Activated naive CD8-positive, alpha-beta T cell treated with anti-CD3 and anti-CD28 coated beads, Interleukin-2, amount 50 U/mL, for 24 hours (primary cell): ENCODE results near the gene PRUNE2.
"Not testable (repeated sequence)": the region's sequence is repeated elsewhere in the genome, so short reads cannot be mapped to it uniquely, and the experiment has no call there.

Experiments
- ATAC-seq: fragments of 150-1000 bp; cut with Tn5 transposase; one replicate; pipeline ENCODE4 v1.10.0; 2021
- DNase-seq: peaks from one replicate; pipeline ENCODE4 v3.0.0; 2021
- H3K27ac Mint-ChIP-seq: one replicate; pipeline ENCODE4 v1.8.0; 2021; ENCODE audit warnings: mild to moderate bottlenecking, mixed read lengths
- H3K27me3 Mint-ChIP-seq: one replicate; pipeline ENCODE4 v1.8.0; 2021; ENCODE audit warnings: mixed read lengths
- H3K36me3 Mint-ChIP-seq: one replicate; pipeline ENCODE4 v1.8.0; 2021; ENCODE audit warnings: low read depth, mixed read lengths
- H3K4me1 Mint-ChIP-seq: one replicate; pipeline ENCODE4 v1.8.0; 2021; ENCODE audit warnings: mixed read lengths
- H3K4me3 Mint-ChIP-seq: one replicate; pipeline ENCODE4 v1.8.0; 2021; ENCODE audit warnings: mild to moderate bottlenecking, moderate library complexity, mixed read lengths
- H3K9me3 Mint-ChIP-seq: one replicate; pipeline ENCODE4 v1.8.0; 2021; ENCODE audit warnings: mixed read lengths

PRUNE2 gene

DNA sequence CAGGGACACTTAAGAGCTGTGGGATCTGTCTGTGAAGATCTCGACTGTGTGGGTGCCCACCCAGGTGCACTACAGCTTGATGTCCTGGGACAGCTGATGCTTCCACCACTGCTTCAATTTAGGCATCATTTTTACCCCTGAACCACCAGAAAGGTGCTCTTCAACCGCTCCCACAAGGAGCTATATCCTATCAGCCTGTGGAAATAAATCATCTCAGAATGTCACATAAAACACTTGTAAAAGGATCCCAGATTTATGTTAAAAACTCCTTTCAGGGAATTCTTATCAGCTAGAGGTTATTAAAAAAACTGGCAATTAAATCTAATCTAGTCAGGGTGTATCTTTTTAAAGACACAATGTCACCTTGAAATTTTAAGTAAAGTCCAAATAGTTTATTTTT is 224.4 kb downstream of the PRUNE2 start:
- ATAC-seq = no peak
- Mint-ChIP-seq H3K36me3 (no peaks in the 10 kb centered on the region), H3K27ac (no peak overlapping the region), H3K4me3 (no peak overlapping the region), H3K9me3 (no peaks in the 10 kb centered on the region), H3K27me3 (peaks cover 2% of the 10 kb centered on the region), H3K4me1 (peaks cover 11% of the 10 kb centered on the region)
- DNase-seq = no peak

DNA sequence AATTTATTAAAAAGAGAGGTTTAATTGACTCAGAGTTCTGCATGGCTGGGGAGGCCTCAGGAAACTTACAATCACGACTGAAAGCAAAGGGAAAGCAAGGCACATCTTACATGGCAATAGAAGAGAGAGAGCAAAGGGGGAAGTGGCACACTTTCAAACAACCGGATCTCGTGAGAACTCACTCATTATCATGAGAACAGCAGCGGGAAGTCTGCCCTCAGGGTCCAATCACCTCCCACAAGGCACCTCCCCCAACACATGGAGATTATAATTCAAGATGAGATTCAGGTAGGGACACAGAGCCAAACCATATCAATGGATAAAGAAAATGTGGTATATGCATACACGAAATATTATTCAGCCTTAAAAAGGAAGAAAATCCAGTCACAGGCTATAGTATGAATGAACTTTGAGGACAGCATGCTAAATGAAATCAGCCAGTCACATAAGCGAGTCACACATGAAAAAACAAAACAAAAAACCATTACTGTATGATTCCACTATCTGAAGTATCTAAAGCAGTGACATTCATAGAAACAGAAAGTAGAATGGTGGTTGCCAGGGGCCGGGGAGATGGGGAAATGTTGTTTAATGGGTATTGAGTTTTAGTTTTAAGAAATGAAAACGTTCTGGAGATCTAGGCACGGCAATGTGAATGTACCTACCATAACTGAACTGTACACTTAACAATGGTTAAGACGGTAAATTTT is 225.0 kb downstream of the PRUNE2 start:
- ATAC-seq (peak; percentile 80), DNase-seq (no peak)
- no peaks in the 10 kb centered on the region for H3K36me3 Mint-ChIP-seq
- peaks cover 11% of the 10 kb centered on the region for H3K4me1 Mint-ChIP-seq
- peaks cover 2% of the 10 kb centered on the region for H3K27me3 Mint-ChIP-seq
- H3K4me3 Mint-ChIP-seq = peak overlapping the region; percentile 31
- no peaks in the 10 kb centered on the region for H3K9me3 Mint-ChIP-seq
- H3K27ac Mint-ChIP-seq = peak overlapping the region; percentile 67

DNA sequence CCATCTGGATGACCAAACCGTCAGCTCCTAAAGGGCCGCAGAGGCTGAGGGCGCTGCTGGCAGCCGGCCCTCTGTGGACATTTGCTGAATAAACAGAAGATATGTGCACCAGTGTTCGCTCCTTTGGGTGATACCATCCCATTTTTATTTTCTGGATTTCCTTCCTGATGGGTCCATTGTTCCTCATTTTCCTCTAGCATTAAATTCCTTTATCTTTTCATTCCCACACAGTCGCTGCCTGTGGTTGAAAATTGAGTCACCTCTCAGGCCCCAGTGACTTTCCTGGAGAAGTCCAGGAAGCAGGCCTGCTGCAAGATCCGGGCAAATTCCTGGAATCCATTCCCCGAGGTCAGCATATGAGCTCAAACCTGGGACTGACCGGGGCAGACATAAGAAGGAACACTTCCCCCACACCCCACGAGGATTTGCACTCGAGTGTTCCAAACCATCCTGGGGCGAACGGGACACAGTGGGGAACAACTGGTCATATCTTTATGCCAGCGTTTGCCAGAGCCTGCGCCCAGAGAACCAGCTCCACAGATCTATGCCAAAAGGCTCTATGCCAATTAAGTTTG is 228.3 kb downstream of the PRUNE2 start:
- H3K9me3 Mint-ChIP-seq = no peaks in the 10 kb centered on the region
- H3K27me3 Mint-ChIP-seq = peaks cover 2% of the 10 kb centered on the region
- ATAC-seq (no peak), DNase-seq (no peak)
- H3K27ac Mint-ChIP-seq = no peak overlapping the region
- no peak overlapping the region for H3K4me3 Mint-ChIP-seq
- H3K4me1 Mint-ChIP-seq = peaks cover 11% of the 10 kb centered on the region
- no peaks in the 10 kb centered on the region for H3K36me3 Mint-ChIP-seq

DNA sequence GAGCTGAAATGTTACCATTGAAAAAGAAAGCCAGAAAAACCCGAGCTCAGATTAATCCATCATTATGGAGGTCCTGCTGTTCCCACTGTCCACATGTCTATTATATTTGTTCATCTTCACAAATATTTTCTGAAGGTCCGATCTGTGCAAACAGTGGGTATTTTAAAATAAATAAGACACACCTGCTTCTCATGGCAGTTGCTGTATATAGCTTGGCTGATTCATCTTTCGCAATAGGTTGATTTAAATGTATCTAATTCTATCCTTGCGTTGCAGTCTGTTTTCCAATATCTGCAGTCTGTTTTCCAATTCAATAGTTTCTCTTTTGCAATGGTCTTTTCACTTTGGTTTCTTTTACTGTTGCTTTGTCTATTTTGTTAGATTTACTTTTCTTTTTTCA is 229.1 kb downstream of the PRUNE2 start:
- Mint-ChIP-seq H3K4me3 (no peak overlapping the region), H3K27me3 (peaks cover 2% of the 10 kb centered on the region), H3K9me3 (no peaks in the 10 kb centered on the region), H3K27ac (no peak overlapping the region), H3K36me3 (no peaks in the 10 kb centered on the region), H3K4me1 (peaks cover 11% of the 10 kb centered on the region)
- DNase-seq = no peak
- no peak for ATAC-seq

DNA sequence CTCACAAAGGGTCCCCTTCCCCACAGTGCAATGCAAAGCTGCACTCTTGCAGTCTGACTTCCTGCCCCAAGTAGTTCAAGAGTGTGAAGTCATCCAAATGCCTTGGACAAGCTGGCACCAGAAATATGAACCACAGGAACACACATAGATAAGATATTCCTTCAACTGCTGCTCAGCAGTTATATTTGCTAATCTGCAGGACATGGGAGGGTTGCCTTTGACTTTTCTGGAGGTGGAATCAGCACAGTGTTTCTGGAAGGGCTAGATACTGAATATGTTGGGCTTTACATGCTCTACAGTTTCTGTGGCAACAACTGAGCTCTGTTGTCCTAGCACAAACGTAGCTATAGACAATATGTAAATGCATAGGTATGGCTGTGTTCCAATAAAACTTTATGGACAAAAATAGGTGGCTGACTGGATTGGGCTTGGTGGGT is 238.4 kb downstream of the PRUNE2 start:
- peaks cover 5% of the 10 kb centered on the region for H3K4me1 Mint-ChIP-seq
- H3K27ac Mint-ChIP-seq = no peak overlapping the region
- H3K36me3 Mint-ChIP-seq = no peaks in the 10 kb centered on the region
- no peak overlapping the region for H3K4me3 Mint-ChIP-seq
- ATAC-seq = no peak
- H3K27me3 Mint-ChIP-seq = peaks cover 5% of the 10 kb centered on the region
- no peaks in the 10 kb centered on the region for H3K9me3 Mint-ChIP-seq
- DNase-seq = no peak

DNA sequence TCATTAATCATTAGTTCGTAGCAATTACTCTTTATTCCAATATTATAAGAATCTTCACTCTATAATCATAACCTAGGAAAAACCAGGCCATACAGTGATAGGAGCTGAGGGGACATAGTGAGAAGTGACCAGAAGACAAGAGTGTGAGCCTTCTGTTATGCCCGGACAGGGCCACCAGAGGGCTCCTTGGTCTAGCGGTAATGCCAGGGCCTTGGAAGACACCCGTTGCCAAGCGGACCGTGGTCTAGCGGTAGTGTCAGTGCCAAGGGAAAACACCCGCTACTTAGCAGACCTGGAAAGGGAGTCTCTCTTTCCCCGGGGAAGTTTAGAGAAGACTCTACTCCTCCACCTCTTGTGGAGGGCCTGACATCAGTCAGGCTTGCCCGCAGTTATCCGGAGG is 239.9 kb downstream of the PRUNE2 start:
- H3K4me3 Mint-ChIP-seq, H3K27ac Mint-ChIP-seq, DNase-seq, H3K27me3 Mint-ChIP-seq, H3K4me1 Mint-ChIP-seq, H3K9me3 Mint-ChIP-seq, H3K36me3 Mint-ChIP-seq, ATAC-seq: not testable (repeated sequence)

DNA sequence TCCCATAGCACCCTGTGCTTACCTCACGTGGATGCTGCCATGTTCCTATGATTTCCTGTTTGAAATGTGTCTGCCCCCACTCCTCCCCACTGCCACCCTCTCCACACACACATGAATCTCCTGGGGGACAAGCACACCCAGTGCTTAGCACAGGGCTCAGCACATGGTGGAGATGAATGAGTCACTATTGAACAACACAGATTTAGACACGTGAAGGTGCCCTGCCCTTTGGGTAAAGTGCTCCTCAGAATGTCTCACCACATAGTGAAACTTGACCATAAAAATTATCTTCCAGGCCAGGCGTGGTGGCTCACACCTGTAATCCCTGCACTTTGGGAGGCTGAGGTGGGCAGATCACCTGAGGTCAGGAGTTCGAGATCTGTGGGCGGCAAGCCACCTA is 240.5 kb downstream of the PRUNE2 start:
- no peaks in the 10 kb centered on the region for H3K36me3 Mint-ChIP-seq
- ATAC-seq (no peak), DNase-seq (no peak)
- H3K27me3 Mint-ChIP-seq = peaks cover 5% of the 10 kb centered on the region
- no peak overlapping the region for H3K27ac Mint-ChIP-seq
- no peak overlapping the region for H3K4me3 Mint-ChIP-seq
- no peaks in the 10 kb centered on the region for H3K9me3 Mint-ChIP-seq
- peaks cover 5% of the 10 kb centered on the region for H3K4me1 Mint-ChIP-seq

DNA sequence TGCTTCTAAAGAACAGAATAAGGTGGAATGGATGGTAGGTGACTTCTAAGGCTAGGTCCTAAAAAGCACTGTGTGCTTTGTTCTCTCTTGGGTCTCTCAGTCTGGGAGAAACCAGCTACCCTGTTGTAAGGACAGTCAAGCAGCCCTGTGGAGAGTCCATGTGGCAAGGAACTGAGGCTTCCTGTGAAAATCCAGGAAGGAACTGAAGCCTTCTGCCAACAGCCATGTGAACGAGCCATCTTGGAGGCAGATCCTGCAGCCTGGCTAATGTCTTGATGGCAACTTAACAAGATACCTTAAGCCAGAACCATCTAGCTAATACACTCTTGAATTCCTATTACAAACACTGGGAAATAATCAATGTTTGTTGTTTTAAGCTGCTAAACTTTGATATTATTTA is 241.8 kb downstream of the PRUNE2 start:
- no peaks in the 10 kb centered on the region for H3K36me3 Mint-ChIP-seq
- peaks cover 5% of the 10 kb centered on the region for H3K4me1 Mint-ChIP-seq
- DNase-seq = no peak
- peaks cover 5% of the 10 kb centered on the region for H3K27me3 Mint-ChIP-seq
- no peaks in the 10 kb centered on the region for H3K9me3 Mint-ChIP-seq
- H3K4me3 Mint-ChIP-seq = no peak overlapping the region
- ATAC-seq = no peak
- H3K27ac Mint-ChIP-seq = no peak overlapping the region

DNA sequence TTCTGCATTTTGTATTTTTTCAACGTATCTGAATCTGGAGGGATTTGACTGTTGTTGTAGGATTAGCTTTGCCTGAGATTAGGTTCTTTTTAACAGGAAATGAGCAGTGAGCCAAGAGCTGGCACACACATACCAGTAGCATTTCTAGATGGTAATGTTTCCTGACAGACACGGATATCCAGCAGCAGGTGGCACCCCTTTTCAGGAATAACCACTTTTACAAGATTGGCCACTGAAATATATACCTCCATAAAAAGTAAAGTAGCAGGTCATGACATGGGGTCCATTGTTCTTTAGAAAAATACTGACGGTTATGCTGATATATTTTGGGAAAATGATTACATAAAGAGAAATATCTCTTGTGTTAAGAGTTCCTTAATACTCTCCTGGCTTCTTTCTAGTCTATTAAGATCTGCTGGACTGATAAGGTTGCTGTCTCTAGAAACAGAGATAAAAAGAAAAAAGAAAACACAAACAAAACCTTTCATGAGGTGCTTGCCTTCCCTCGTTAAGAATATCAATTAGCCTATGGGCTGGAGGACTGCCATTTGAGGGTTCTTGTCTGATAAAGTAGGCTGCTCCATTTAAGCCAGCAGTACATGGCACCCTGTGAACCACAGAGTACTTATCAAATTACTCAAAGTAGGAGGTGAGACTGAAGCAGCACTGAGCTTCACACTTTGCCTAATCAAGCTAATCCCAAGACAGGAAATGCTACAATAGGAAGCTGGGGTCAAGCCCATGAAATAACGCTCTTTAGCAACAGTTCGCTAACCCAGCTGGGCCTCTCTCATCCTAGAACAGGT is 243.2 kb downstream of the PRUNE2 start:
- ATAC-seq = no peak
- DNase-seq = no peak
- no peak overlapping the region for H3K4me3 Mint-ChIP-seq
- H3K27ac Mint-ChIP-seq = no peak overlapping the region
- peaks cover 5% of the 10 kb centered on the region for H3K27me3 Mint-ChIP-seq
- H3K9me3 Mint-ChIP-seq = no peaks in the 10 kb centered on the region
- H3K4me1 Mint-ChIP-seq = peaks cover 10% of the 10 kb centered on the region
- no peaks in the 10 kb centered on the region for H3K36me3 Mint-ChIP-seq

DNA sequence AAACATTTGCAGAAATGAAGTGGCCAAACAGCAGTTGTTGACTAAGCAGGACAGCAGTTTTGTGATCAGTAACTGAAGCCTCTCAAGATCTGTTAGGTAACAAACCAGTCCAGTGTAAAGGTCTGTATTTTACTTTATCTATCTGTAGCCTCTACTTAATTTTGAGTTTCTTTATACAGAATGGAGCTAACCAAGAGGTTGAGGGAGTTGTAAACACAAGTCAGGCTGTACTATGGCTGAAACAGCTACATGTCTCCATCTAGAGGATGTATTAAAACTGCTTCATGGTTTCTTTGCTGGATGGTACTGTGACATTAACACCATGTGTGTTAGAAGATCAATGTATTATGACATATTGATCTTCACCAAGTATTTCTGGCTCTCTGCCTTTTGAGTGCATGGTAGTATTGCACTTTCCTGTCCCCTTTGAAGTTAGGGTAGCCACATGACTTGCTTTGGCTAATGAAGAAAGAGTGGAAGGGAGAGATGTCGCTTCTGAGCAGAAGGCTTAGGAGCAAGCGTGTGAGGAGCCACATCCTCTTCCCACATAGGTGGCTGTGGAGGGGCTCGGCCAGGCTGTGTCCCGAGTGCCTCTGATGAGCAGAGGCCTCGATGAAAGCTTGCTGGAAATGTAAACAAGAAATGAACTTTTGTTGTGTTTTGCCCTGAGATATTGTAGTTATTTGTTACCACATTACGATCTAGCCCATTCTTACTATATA is 247.2 kb downstream of the PRUNE2 start:
- H3K27ac Mint-ChIP-seq = no peak overlapping the region
- peak; percentile 81 for ATAC-seq
- no peaks in the 10 kb centered on the region for H3K36me3 Mint-ChIP-seq
- no peaks in the 10 kb centered on the region for H3K27me3 Mint-ChIP-seq
- peaks cover 30% of the 10 kb centered on the region for H3K4me1 Mint-ChIP-seq
- no peak for DNase-seq
- H3K9me3 Mint-ChIP-seq = no peaks in the 10 kb centered on the region
- no peak overlapping the region for H3K4me3 Mint-ChIP-seq

DNA sequence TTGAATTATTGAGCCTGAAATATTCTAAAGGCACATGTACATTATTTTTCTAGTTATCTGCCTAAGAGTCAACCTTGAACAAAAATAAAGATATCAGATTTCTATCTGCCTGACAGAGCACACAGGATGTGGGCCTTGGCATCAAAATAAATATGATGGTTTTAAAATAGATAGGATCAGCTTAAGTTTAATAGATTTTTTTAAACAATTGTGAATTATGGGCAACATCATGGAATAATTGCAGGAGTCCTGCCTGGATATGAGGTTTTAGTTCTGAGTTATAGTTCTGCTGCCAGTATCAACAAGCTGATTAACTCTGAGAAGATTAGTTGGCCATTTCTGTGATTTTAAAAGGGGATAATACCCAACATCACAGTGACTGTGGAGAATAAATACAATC is 248.6 kb downstream of the PRUNE2 start:
- DNase-seq = no peak
- no peaks in the 10 kb centered on the region for H3K27me3 Mint-ChIP-seq
- no peak for ATAC-seq
- H3K4me1 Mint-ChIP-seq = peaks cover 29% of the 10 kb centered on the region
- H3K4me3 Mint-ChIP-seq = no peak overlapping the region
- no peaks in the 10 kb centered on the region for H3K9me3 Mint-ChIP-seq
- H3K36me3 Mint-ChIP-seq = no peaks in the 10 kb centered on the region
- no peak overlapping the region for H3K27ac Mint-ChIP-seq

DNA sequence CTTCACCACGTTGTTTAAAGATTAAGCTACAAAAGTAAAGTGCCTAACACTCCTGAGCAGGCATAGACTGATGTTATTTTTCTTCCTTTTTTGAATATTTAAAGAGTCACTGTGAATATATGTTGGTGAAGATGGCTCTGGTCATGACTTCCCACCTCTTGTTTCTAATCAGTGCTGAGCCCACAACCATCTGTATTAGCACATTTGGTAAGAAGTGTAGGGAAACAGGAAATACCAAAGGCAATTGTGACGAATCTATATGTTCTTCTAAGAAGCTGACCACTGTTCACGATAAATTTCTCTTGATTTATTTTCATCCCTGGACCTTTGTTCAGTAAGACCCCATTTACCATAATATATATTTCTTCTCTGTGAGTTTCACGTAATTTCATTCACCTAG is 249.9 kb downstream of the PRUNE2 start:
- ATAC-seq = no peak
- Mint-ChIP-seq H3K4me1 (peaks cover 41% of the 10 kb centered on the region), H3K9me3 (no peaks in the 10 kb centered on the region), H3K36me3 (no peaks in the 10 kb centered on the region), H3K27ac (no peak overlapping the region), H3K4me3 (no peak overlapping the region), H3K27me3 (no peaks in the 10 kb centered on the region)
- DNase-seq = no peak

DNA sequence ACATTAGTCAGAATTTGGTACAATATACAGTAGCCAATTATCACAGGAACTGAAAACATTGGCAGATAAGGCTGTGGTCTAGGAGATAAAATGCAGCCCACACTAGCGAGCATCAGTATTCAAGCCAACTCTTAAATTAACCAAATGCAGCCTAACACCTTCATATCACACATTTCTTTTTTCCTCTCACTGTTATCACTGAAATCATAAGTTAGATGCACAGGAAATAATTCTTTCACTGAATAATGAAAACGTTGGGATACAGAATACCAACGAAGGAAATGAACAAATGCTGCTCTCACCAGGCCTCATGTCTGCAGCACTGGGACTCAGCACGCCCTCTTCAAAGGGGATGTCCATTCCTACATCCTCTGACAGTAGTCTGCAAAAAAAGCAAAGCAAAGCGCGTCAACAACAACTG is 250.8 kb downstream of the PRUNE2 start:
- Mint-ChIP-seq H3K36me3 (no peaks in the 10 kb centered on the region), H3K9me3 (no peaks in the 10 kb centered on the region), H3K27me3 (no peaks in the 10 kb centered on the region), H3K4me3 (peak overlapping the region; percentile 12), H3K27ac (peak overlapping the region; percentile 48), H3K4me1 (peaks cover 48% of the 10 kb centered on the region)
- peak; percentile 25 for ATAC-seq
- DNase-seq = no peak

DNA sequence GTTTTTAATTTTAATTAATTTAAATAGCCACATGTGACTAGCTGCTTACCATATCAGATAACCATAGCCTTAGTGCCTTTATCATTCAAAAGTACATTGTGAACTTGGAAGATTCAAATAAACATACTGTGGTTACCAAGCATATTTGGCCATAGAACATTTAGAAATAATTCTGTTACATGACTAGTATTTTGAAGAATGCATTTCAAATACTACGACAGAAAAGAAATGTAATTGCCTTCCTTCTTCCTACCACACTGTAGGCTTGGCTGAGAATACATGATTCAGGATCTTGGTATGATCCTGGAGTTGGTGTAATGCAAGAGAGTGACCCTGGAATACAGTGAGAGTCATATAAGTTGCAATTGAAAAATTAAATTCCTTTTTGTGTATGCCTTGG is 251.3 kb downstream of the PRUNE2 start:
- ATAC-seq = no peak
- Mint-ChIP-seq H3K4me3 (no peak overlapping the region), H3K27me3 (no peaks in the 10 kb centered on the region), H3K9me3 (no peaks in the 10 kb centered on the region), H3K27ac (no peak overlapping the region), H3K36me3 (no peaks in the 10 kb centered on the region), H3K4me1 (peaks cover 48% of the 10 kb centered on the region)
- DNase-seq = no peak
